Measurements from ENCODE around the gene REXO5. TPM values are rescaled to one million over a fixed set of nuclear protein-coding genes. Genes with fewer than 3 reads are reported as not detected.

Gene REXO5
- total and polyA plus RNA-seq, 10 of the 15 experiments (the other 5 are each of a cell fraction or from before 2014, with no cell fraction given), result 3.8 to 15.5 (median 10.1) TPM

DNA sequence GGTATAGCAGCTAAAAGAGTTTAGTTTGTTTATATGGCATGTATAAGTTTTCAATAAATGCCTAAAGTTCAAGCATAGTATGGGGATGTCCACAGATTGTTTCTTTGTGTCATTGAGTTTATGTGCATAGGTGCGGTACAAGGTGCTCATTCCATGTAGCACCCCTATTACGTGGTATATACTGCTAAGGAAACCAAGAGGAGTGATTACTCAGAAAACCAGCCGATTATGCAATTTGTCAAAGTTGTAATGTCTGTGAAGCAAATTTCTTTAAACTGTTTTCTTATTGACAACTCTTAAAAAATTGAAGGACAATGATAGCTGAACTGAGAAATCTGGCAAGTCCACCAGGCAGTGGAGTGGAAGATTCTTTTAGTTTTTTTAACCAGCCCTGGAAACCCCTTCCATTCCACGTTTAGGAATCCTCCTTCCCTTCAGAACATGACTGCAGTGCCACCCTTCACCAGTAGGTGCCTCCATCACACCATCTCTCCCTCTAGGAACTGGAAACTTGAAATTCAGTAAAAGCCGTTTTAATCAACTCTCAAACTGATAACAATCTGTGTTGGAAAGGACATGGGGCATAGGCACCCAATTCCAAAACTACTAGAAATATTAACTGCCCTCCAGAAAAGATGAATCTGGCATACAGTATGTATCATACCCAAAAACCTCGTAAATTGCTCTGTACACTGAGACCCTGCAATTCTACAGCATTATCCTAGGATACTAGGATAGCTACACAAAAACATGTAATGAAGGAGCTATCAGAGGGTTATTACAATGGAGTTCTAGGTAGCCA, 43.5 kb downstream of the REXO5 start:
- no peak overlapping the region for H3K4me3 ChIP-seq
- no TSS peak for BruUV-seq (replicated peaks)
- no peak overlapping the region for H3K9ac ChIP-seq (ENCODE audit: control insufficient read depth, insufficient read depth, low read length)
- intact Hi-C loops (cut with micrococcal nuclease; ENCODE audit: unreplicated experiment), result loop anchor here (2.0 to 10.0 kb wide), 4 partner anchors 42 to 233 kb away; partner anchors contain the start of genes ERI2 and REXO5
- H3K27ac ChIP-seq (ENCODE audit: control insufficient read depth, insufficient read depth), result no peak overlapping the region
- H3K27me3 ChIP-seq (replicated peaks in 1 of 2; ENCODE audit: control insufficient read depth in 2 of 2, insufficient read depth in 2 of 2, low read length in 1 of 2), result no peaks in the 10 kb centered on the region
- CTCF ChIA-PET, result interaction anchor here (0.7 to 5.6 kb wide), 42 partner anchors 9 to 451 kb away, joined by 3 to 58 read pairs (median 6); partner anchors contain the start of genes DCUN1D3, ERI2 and REXO5
- H3K36me3 ChIP-seq (ENCODE audit: control insufficient read depth in 2 of 2, insufficient read depth in 2 of 2, low read length in 1 of 2), result peaks cover 5 to 6% of the 10 kb centered on the region in 2 experiments; a peak in 3 of 4 replicates
- FAIRE-seq, result peak; percentile 23
- DNase-seq (ENCODE audit: low read depth, low spot score), result no peak
- H3K79me2 ChIP-seq (ENCODE audit: control insufficient read depth, insufficient read depth, low read length), result no peaks in the 10 kb centered on the region
- POLR2A ChIA-PET, result no interaction called here
- H4K20me1 ChIP-seq (ENCODE audit: control insufficient read depth, insufficient read depth), result no peaks in the 10 kb centered on the region
- peak; percentile 65 for ATAC-seq
- H3K4me1 ChIP-seq (ENCODE audit: control insufficient read depth, insufficient read depth, low read length), result no peaks in the 10 kb centered on the region
- no peak overlapping the region for H3K4me2 ChIP-seq (ENCODE audit: control insufficient read depth, insufficient read depth)
- SMC1A ChIA-PET (ENCODE audit: uncharacterized antibody, unreplicated experiment), result interaction anchor here (0.6 to 3.9 kb wide), 38 partner anchors 9 to 451 kb away, joined by 3 to 34 read pairs (median 4); partner anchors contain the start of genes DCUN1D3, ERI2, LYRM1 and REXO5
- in situ Hi-C loops (cut with MboI), result loop anchor here (5.0 kb wide), 2 partner anchors 153 to 233 kb away; no protein-coding TSS in a partner anchor
- WGBS (ENCODE audit: insufficient coverage, insufficient replicate concordance, low lambda C conversion rate, missing lambda C conversion rate), result 35% methylated on average over 6 of the region's 6 CpGs
- RAD21 ChIA-PET (ENCODE audit: unreplicated experiment), result interaction anchor here (0.7 to 2.8 kb wide), 17 partner anchors 17 to 451 kb away, joined by 3 to 14 read pairs (median 5); partner anchors contain the start of genes ERI2 and REXO5
- H2AFZ ChIP-seq (ENCODE audit: control insufficient read depth, low read depth, low read length), result no peak overlapping the region
- no peaks in the 10 kb centered on the region for H3K9me3 ChIP-seq (replicated peaks; ENCODE audit: control insufficient read depth, insufficient read depth, low read length)
- TF ChIP-seq POU2F2 (IDR thresholded peaks at IDR 0.05; ENCODE audit: borderline replicate concordance, low read depth, low read length), result 0 out of 3 replicates have a peak, but pooled peaks have one; percentile 34
- TF ChIP-seq, protein P1, sequence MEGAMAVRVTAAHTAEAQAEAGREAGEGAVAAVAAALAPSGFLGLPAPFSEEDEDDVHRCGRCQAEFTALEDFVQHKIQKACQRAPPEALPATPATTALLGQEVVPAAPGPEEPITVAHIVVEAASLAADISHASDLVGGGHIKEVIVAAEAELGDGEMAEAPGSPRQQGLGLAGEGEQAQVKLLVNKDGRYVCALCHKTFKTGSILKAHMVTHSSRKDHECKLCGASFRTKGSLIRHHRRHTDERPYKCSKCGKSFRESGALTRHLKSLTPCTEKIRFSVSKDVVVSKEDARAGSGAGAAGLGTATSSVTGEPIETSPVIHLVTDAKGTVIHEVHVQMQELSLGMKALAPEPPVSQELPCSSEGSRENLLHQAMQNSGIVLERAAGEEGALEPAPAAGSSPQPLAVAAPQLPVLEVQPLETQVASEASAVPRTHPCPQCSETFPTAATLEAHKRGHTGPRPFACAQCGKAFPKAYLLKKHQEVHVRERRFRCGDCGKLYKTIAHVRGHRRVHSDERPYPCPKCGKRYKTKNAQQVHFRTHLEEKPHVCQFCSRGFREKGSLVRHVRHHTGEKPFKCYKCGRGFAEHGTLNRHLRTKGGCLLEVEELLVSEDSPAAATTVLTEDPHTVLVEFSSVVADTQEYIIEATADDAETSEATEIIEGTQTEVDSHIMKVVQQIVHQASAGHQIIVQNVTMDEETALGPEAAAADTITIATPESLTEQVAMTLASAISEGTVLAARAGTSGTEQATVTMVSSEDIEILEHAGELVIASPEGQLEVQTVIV (IDR thresholded peaks at IDR 0.05; ENCODE audit: borderline replicate concordance, partially characterized antibody), result no peak
- TF ChIP-seq, protein P2, sequence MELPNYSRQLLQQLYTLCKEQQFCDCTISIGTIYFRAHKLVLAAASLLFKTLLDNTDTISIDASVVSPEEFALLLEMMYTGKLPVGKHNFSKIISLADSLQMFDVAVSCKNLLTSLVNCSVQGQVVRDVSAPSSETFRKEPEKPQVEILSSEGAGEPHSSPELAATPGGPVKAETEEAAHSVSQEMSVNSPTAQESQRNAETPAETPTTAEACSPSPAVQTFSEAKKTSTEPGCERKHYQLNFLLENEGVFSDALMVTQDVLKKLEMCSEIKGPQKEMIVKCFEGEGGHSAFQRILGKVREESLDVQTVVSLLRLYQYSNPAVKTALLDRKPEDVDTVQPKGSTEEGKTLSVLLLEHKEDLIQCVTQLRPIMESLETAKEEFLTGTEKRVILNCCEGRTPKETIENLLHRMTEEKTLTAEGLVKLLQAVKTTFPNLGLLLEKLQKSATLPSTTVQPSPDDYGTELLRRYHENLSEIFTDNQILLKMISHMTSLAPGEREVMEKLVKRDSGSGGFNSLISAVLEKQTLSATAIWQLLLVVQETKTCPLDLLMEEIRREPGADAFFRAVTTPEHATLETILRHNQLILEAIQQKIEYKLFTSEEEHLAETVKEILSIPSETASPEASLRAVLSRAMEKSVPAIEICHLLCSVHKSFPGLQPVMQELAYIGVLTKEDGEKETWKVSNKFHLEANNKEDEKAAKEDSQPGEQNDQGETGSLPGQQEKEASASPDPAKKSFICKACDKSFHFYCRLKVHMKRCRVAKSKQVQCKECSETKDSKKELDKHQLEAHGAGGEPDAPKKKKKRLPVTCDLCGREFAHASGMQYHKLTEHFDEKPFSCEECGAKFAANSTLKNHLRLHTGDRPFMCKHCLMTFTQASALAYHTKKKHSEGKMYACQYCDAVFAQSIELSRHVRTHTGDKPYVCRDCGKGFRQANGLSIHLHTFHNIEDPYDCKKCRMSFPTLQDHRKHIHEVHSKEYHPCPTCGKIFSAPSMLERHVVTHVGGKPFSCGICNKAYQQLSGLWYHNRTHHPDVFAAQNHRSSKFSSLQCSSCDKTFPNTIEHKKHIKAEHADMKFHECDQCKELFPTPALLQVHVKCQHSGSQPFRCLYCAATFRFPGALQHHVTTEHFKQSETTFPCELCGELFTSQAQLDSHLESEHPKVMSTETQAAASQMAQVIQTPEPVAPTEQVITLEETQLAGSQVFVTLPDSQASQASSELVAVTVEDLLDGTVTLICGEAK (IDR thresholded peaks at IDR 0.05; ENCODE audit: borderline replicate concordance), result no peak
- TF ChIP-seq, protein P3, sequence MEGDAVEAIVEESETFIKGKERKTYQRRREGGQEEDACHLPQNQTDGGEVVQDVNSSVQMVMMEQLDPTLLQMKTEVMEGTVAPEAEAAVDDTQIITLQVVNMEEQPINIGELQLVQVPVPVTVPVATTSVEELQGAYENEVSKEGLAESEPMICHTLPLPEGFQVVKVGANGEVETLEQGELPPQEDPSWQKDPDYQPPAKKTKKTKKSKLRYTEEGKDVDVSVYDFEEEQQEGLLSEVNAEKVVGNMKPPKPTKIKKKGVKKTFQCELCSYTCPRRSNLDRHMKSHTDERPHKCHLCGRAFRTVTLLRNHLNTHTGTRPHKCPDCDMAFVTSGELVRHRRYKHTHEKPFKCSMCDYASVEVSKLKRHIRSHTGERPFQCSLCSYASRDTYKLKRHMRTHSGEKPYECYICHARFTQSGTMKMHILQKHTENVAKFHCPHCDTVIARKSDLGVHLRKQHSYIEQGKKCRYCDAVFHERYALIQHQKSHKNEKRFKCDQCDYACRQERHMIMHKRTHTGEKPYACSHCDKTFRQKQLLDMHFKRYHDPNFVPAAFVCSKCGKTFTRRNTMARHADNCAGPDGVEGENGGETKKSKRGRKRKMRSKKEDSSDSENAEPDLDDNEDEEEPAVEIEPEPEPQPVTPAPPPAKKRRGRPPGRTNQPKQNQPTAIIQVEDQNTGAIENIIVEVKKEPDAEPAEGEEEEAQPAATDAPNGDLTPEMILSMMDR (IDR thresholded peaks at IDR 0.05 in 2 of 3, conservative IDR thresholded peaks at IDR 0.05 in 1 of 3; ENCODE audit: control insufficient read depth in 2 of 3, extremely low read depth in 1 of 3, insufficient read depth in 1 of 3, low read depth in 3 of 3, low read length in 3 of 3), result peak; percentile 98 to 99 (median 98)
- no peak for TF ChIP-seq SIX5 (IDR thresholded peaks at IDR 0.05; ENCODE audit: low read depth, low read length, severe bottlenecking)
- no peak for TF ChIP-seq RFX5 (IDR thresholded peaks at IDR 0.05; ENCODE audit: low read depth, low read length)
- TF ChIP-seq IKZF2 (IDR thresholded peaks at IDR 0.05), result no peak
- TF ChIP-seq PAX8 (IDR thresholded peaks at IDR 0.05), result no peak
- TF ChIP-seq, protein P4, sequence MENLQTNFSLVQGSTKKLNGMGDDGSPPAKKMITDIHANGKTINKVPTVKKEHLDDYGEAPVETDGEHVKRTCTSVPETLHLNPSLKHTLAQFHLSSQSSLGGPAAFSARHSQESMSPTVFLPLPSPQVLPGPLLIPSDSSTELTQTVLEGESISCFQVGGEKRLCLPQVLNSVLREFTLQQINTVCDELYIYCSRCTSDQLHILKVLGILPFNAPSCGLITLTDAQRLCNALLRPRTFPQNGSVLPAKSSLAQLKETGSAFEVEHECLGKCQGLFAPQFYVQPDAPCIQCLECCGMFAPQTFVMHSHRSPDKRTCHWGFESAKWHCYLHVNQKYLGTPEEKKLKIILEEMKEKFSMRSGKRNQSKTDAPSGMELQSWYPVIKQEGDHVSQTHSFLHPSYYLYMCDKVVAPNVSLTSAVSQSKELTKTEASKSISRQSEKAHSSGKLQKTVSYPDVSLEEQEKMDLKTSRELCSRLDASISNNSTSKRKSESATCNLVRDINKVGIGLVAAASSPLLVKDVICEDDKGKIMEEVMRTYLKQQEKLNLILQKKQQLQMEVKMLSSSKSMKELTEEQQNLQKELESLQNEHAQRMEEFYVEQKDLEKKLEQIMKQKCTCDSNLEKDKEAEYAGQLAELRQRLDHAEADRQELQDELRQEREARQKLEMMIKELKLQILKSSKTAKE (IDR thresholded peaks at IDR 0.05; ENCODE audit: low read depth, poor library complexity, severe bottlenecking), result peak; percentile 30
- no peak for TF ChIP-seq BRCA1 (IDR thresholded peaks at IDR 0.05; ENCODE audit: low read depth, low read length)
